Effector memory CD4-positive, alpha-beta T cell (primary cell): Measurements from ENCODE around the gene DHX36.

ENCODE experiments used
- DNase-seq, 3 donors: peaks; one replicate each; pipeline ENCODE4 v3.0.0-alpha.2; 2020
- H3K27ac ChIP-seq: 2 replicates; pipeline ENCODE4 v1.7.0; 2013; ENCODE audit warnings: mild to moderate bottlenecking, low read length, moderate library complexity; ENCODE audit not compliant: insufficient read depth, poor library complexity, severe bottlenecking
- H3K27me3 ChIP-seq: replicated peaks from 2 replicates; pipeline ENCODE4 v1.7.0; 2013; ENCODE audit warnings: mild to moderate bottlenecking, low read length; ENCODE audit not compliant: insufficient read depth, control insufficient read depth, poor library complexity, severe bottlenecking
- H3K36me3 ChIP-seq: 2 replicates; pipeline ENCODE4 v1.7.0; 2013; ENCODE audit warnings: mild to moderate bottlenecking, low read length, moderate library complexity; ENCODE audit not compliant: control insufficient read depth, insufficient read depth
- H3K4me1 ChIP-seq: 2 replicates; pipeline ENCODE4 v1.7.0; 2013; ENCODE audit warnings: low read length, mild to moderate bottlenecking; ENCODE audit not compliant: control insufficient read depth, insufficient read depth, poor library complexity, severe bottlenecking
- H3K4me3 ChIP-seq: 2 replicates; pipeline ENCODE4 v1.7.0; 2013; ENCODE audit warnings: low read length, low read depth, mild to moderate bottlenecking; ENCODE audit not compliant: insufficient read depth, poor library complexity, severe bottlenecking
- H3K9me3 ChIP-seq: 2 replicates; pipeline ENCODE4 v1.7.0; 2013; ENCODE audit warnings: mild to moderate bottlenecking, low read length, moderate library complexity; ENCODE audit not compliant: control insufficient read depth
- total RNA-seq, 3 donors: gene quantifications; one replicate each; lab custom pipeline; 2026; lab: John Stamatoyannopoulos, UW

Gene DHX36
- 73.0 to 99.2 (median 86.4) reads per million in 3 donors for total RNA-seq

- Histone ChIP-seq H3K4me1 (peaks cover 27% of the 10 kb centered on the region), H3K9me3 (no peaks in the 10 kb centered on the region), H3K36me3 (no peaks in the 10 kb centered on the region), H3K27me3 (no peaks in the 10 kb centered on the region), H3K27ac (peak within 1 kb of the TSS; percentile 96), H3K4me3 (peak within 1 kb of the TSS; percentile 79)
- DNase-seq: peak; percentile 82 to 84 (median 83)
Observed at GRCh38 chr3:154323891-154324738, at the start of gene DHX36. Gene DHX36, minus strand, starts transcription at chr3:154324487. Its CDS starts 71 bp downstream, at chr3:154324416.

- H3K4me1 ChIP-seq: no peaks in the 10 kb centered on the region
- no peaks in the 10 kb centered on the region for H3K9me3 ChIP-seq
- no peak for DNase-seq
- H3K27ac ChIP-seq: no peak overlapping the region
- no peak overlapping the region for H3K4me3 ChIP-seq
- H3K27me3 ChIP-seq: no peaks in the 10 kb centered on the region
- no peaks in the 10 kb centered on the region for H3K36me3 ChIP-seq
Observed at GRCh38 chr3:154367221-154367620, 42.9 kb upstream of the DHX36 start.

- no peaks in the 10 kb centered on the region for H3K36me3 ChIP-seq
- DNase-seq: no peak
- H3K4me1 ChIP-seq: no peaks in the 10 kb centered on the region
- H3K4me3 ChIP-seq: no peak overlapping the region
- H3K9me3 ChIP-seq: no peaks in the 10 kb centered on the region
- H3K27me3 ChIP-seq: no peaks in the 10 kb centered on the region
- H3K27ac ChIP-seq: no peak overlapping the region
Observed at GRCh38 chr3:154364849-154365248, 40.6 kb upstream of the DHX36 start.

GRCh38 chr3:154361099-154361498 lies 36.8 kb upstream of the DHX36 start:
- no peaks in the 10 kb centered on the region for H3K4me1 ChIP-seq
- no peaks in the 10 kb centered on the region for H3K9me3 ChIP-seq
- H3K4me3 ChIP-seq: no peak overlapping the region
- H3K27me3 ChIP-seq: no peaks in the 10 kb centered on the region
- no peaks in the 10 kb centered on the region for H3K36me3 ChIP-seq
- no peak for DNase-seq
- H3K27ac ChIP-seq: no peak overlapping the region

GRCh38 chr3:154356009-154356408 lies 31.7 kb upstream of the DHX36 start:
- Histone ChIP-seq H3K27ac (no peak overlapping the region), H3K4me3 (no peak overlapping the region), H3K4me1 (no peaks in the 10 kb centered on the region), H3K9me3 (no peaks in the 10 kb centered on the region), H3K36me3 (no peaks in the 10 kb centered on the region), H3K27me3 (no peaks in the 10 kb centered on the region)
- DNase-seq: no peak

GRCh38 chr3:154349223-154349622 lies 24.9 kb upstream of the DHX36 start:
- no peak for DNase-seq
- no peak overlapping the region for H3K4me3 ChIP-seq

GRCh38 chr3:154345422-154346122 lies 21.3 kb upstream of the DHX36 start:
- Histone ChIP-seq H3K4me3 (no peak overlapping the region), H3K36me3 (no peaks in the 10 kb centered on the region), H3K27ac (no peak overlapping the region), H3K27me3 (peaks cover 3% of the 10 kb centered on the region), H3K4me1 (no peaks in the 10 kb centered on the region), H3K9me3 (no peaks in the 10 kb centered on the region)
- no peak for DNase-seq

More at GRCh38 chr3:154349223-154349622, 24.9 kb upstream of the DHX36 start:
- H3K36me3 ChIP-seq: no peaks in the 10 kb centered on the region
- no peaks in the 10 kb centered on the region for H3K4me1 ChIP-seq
- no peak overlapping the region for H3K27ac ChIP-seq
- H3K9me3 ChIP-seq: no peaks in the 10 kb centered on the region
- H3K27me3 ChIP-seq: peaks cover 3% of the 10 kb centered on the region

- Histone ChIP-seq H3K9me3 (no peaks in the 10 kb centered on the region), H3K4me3 (no peak overlapping the region), H3K4me1 (no peaks in the 10 kb centered on the region), H3K36me3 (no peaks in the 10 kb centered on the region), H3K27ac (no peak overlapping the region), H3K27me3 (no peaks in the 10 kb centered on the region)
- no peak for DNase-seq
Observed at GRCh38 chr3:154338570-154338969, 14.3 kb upstream of the DHX36 start.

GRCh38 chr3:154338008-154338407 lies 13.7 kb upstream of the DHX36 start:
- no peak for DNase-seq
- H3K36me3 ChIP-seq: no peaks in the 10 kb centered on the region
- no peaks in the 10 kb centered on the region for H3K9me3 ChIP-seq
- no peaks in the 10 kb centered on the region for H3K4me1 ChIP-seq
- no peak overlapping the region for H3K27ac ChIP-seq
- no peak overlapping the region for H3K4me3 ChIP-seq
- H3K27me3 ChIP-seq: no peaks in the 10 kb centered on the region

GRCh38 chr3:154334973-154335420 lies 10.7 kb upstream of the DHX36 start:
- Histone ChIP-seq H3K36me3 (no peaks in the 10 kb centered on the region), H3K9me3 (no peaks in the 10 kb centered on the region), H3K4me3 (no peak overlapping the region), H3K27me3 (no peaks in the 10 kb centered on the region), H3K4me1 (no peaks in the 10 kb centered on the region), H3K27ac (no peak overlapping the region)
- DNase-seq: no peak
